Measurements from ENCODE around the gene RAB2B.

The RAB2B gene

DNA sequence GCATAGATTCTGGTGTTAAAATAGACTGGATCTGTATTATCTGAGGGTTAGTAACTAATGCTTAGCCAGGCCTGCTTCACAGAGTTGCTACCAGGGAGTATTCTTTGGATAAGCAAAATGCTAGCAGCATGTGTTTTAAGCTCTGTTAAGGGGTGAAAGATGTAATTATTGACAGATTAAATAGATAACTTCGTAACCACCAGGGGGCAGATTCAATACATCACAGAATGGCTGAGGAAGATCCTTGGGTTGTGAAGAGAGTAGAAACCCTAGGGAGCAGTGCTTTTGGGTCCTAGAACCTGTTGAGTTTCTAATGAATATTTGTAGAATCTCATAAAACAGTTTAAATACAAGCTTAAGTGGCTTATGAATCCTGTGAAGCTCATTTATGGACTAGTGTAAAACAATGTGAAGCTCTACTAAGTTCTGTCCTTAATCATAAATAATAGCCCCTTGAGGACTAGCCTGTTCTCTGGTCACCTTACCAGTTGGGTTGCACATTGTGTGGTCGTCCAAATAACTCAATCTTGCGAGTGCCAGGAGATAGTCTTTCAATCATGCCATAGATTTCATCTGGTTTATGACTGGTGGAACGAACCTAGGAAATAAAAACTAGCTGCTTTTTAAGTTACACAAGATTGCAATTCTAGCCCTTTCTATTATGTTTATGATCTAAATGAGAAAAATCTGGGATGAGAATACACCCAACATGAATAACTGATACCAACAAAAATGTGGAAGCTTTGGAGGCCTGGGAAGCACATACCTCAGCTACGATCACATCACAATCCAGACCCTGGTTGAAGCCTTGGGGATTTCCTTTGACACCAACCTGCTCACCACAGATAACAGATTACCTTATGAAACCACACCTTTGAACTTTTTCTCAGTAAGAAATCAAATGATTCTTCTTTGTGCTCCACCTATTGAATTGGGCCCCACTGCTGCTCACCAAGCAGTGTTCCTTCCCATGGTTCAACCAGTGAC is 22.1 kb upstream of the RAB2B start:
- Histone ChIP-seq H3K27ac (no peak overlapping the region), H3K27me3 (no peaks in the 10 kb centered on the region), H3K4me3 (ENCODE audit: low read depth in 1 of 2, low read length in 1 of 2) (no peak overlapping the region), H3K9me3 (no peaks in the 10 kb centered on the region), H3K4me1 (ENCODE audit: control insufficient read depth in 1 of 2, insufficient read depth in 1 of 2, low read depth in 1 of 2, low read length in 1 of 2) (peaks cover 6 to 7% of the 10 kb centered on the region in 2 experiments), H3K36me3 (peaks cover 98% of the 10 kb centered on the region)
- TF ChIP-seq, protein P1, sequence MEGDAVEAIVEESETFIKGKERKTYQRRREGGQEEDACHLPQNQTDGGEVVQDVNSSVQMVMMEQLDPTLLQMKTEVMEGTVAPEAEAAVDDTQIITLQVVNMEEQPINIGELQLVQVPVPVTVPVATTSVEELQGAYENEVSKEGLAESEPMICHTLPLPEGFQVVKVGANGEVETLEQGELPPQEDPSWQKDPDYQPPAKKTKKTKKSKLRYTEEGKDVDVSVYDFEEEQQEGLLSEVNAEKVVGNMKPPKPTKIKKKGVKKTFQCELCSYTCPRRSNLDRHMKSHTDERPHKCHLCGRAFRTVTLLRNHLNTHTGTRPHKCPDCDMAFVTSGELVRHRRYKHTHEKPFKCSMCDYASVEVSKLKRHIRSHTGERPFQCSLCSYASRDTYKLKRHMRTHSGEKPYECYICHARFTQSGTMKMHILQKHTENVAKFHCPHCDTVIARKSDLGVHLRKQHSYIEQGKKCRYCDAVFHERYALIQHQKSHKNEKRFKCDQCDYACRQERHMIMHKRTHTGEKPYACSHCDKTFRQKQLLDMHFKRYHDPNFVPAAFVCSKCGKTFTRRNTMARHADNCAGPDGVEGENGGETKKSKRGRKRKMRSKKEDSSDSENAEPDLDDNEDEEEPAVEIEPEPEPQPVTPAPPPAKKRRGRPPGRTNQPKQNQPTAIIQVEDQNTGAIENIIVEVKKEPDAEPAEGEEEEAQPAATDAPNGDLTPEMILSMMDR (IDR thresholded peaks at IDR 0.05) = no peak

DNA sequence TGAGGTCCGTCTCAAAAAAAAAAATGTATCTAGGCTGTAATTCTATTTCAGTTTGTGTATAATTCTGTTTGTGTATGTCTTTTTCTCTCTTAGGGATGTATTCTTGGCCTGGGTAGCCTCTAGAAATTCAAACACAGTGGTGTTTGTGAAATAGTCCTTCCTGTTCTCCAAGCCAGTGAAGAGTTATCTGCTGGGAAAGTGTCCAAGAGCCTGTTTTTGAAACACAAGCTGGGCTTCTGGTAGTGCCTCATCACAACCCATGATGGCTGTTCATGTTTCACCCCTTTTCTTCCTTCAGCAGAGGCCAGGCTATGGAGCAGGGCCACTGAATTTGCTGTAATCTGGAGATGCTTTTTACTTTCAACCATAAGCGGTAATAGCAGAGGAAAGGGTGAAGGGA is 19.7 kb upstream of the RAB2B start:
- H3K36me3 ChIP-seq = peaks cover 100% of the 10 kb centered on the region
- H3K4me1 ChIP-seq (ENCODE audit: control insufficient read depth in 1 of 2, insufficient read depth in 1 of 2, low read depth in 1 of 2, low read length in 1 of 2) = peaks cover 6 to 7% of the 10 kb centered on the region in 2 experiments
- no peak overlapping the region for H3K4me3 ChIP-seq (ENCODE audit: low read depth in 1 of 2, low read length in 1 of 2)
- H3K27ac ChIP-seq = no peak overlapping the region
- H3K27me3 ChIP-seq = no peaks in the 10 kb centered on the region
- H3K9me3 ChIP-seq = no peaks in the 10 kb centered on the region
- TF ChIP-seq, protein P1 (IDR thresholded peaks at IDR 0.05) = no peak

DNA sequence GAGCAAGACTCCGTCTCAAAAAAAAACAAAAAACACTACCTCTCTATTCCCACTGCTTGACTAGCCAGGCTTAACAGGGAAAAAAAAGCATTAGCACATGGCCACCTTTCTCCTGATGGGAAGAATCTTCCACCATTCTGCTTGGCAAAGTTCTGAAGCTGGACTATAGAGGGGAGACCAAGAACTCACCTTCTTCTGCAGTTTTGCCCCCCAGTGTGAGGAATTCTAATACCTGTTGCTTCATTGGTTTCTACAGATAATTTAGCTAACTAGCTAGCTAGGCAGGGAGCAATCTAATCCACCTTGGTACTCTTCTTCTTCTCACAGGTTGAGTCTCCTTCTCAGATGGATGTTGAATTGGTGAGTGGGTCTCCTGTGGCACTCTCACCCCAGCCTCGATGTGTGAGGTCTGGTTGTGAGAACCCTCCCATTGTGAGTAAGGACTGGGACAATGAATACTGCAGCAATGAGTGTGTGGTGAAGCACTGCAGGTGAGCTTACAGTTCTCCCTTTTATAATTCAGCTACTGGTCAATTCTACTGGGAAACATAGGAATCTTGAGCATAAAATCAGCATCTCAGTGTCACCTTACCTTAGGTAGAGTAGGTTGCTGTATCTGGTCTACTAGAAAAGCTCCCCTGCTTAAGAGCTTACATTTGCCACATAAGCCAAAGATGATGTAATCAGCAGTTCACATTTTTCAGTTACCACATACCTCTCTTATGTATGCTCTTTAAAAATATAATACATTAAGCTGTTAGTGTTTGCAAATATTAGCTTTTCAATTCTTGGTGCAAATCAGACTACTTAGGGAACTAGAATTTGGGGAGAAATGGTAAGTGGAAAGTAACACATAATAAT is 18.4 kb upstream of the RAB2B start:
- Histone ChIP-seq H3K9me3 (no peaks in the 10 kb centered on the region), H3K4me3 (ENCODE audit: low read depth in 1 of 2, low read length in 1 of 2) (no peak overlapping the region), H3K36me3 (peaks cover 100% of the 10 kb centered on the region), H3K27ac (peak overlapping the region; percentile 42), H3K27me3 (no peaks in the 10 kb centered on the region), H3K4me1 (ENCODE audit: control insufficient read depth in 1 of 2, insufficient read depth in 1 of 2, low read depth in 1 of 2, low read length in 1 of 2) (peaks cover 6 to 7% of the 10 kb centered on the region in 2 experiments)
- TF ChIP-seq, protein P1 (IDR thresholded peaks at IDR 0.05) = no peak

DNA sequence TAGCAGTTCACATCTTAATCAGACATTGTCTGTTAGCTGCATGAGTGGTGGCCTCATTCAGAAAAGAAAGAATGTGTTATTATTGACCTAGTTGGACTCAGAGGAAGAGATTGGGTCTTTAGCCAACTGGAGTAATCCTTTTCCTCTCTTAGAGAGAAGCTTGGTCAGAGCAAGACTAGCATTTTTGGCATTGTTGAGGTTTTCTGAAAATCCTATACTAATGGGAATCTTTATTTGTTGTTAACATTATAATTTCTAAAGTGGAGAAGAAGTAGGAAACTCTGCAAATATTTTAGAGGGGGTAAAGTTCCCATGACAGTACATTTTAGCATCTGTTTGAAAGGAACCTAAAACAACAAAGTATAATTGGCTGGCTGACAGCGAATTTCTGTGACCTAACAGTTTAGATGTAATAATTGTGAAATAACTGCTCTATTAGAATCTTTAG is 9.9 kb upstream of the RAB2B start:
- Histone ChIP-seq H3K4me3 (ENCODE audit: low read depth in 1 of 2, low read length in 1 of 2) (no peak overlapping the region), H3K27me3 (no peaks in the 10 kb centered on the region), H3K4me1 (ENCODE audit: control insufficient read depth in 1 of 2, insufficient read depth in 1 of 2, low read depth in 1 of 2, low read length in 1 of 2) (no peaks in the 10 kb centered on the region), H3K36me3 (peaks cover 64% of the 10 kb centered on the region), H3K27ac (no peak overlapping the region), H3K9me3 (no peaks in the 10 kb centered on the region)
- TF ChIP-seq, protein P1 (IDR thresholded peaks at IDR 0.05) = no peak

DNA sequence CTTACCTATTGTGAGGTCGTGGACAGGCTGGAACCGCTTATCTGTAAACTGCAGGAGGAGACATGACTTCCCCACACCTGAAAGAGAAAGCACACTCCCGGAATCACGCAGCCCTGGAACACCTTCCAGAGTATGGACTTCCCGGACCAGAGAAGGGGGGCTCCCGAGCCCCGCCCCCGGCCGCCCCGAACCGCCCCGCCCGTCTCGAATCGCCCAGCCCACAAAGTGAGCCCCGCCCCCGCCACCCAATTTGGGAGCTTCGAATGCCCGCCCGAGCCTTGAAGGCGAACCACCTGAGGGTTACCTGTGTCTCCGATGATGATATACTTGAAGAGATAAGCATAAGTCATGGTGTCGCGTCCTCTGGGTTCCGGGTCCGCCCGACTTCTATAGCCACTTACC is 235 bp downstream of the RAB2B start:
- Histone ChIP-seq H3K36me3 (peaks cover 22% of the 10 kb centered on the region), H3K4me1 (ENCODE audit: control insufficient read depth in 1 of 2, insufficient read depth in 1 of 2, low read depth in 1 of 2, low read length in 1 of 2) (peaks cover 18 to 20% of the 10 kb centered on the region in 2 experiments), H3K27ac (peak overlapping the region; percentile 90), H3K4me3 (ENCODE audit: low read depth in 1 of 2, low read length in 1 of 2) (peak overlapping the region; percentile 81 to 86), H3K27me3 (no peaks in the 10 kb centered on the region), H3K9me3 (no peaks in the 10 kb centered on the region)
- TF ChIP-seq, protein P1 (IDR thresholded peaks at IDR 0.05) = no peak
